ENCODE data around the gene TRPC4. TPM values are rescaled to one million over a fixed set of nuclear protein-coding genes. Genes with fewer than 3 reads are reported as not detected.

Gene TRPC4
- total RNA-seq, 4 donors from 2014 or later = 0.33 to 4.2 (median 0.46) TPM; not detected in 1

- Histone ChIP-seq H3K36me3 (no peaks in the 10 kb centered on the region), H3K27me3 (no peaks in the 10 kb centered on the region), H3K27ac (replicated peaks in 1 of 4) (no peak overlapping the region), H3K4me1 (peaks cover 0 to 9% (median 2%) of the 10 kb centered on the region in 4 donors), H3K9me3 (no peaks in the 10 kb centered on the region), H3K4me3 (no peak overlapping the region)
- TF ChIP-seq EP300 (IDR thresholded peaks at IDR 0.05) = no peak
- peak; percentile 23 to 48 (median 31) for TF ChIP-seq CTCF (IDR thresholded peaks at IDR 0.05)
- WGBS = 61% methylated on average over 5 of the region's 5 CpGs
- no peak for DNase-seq (ENCODE audit: extremely low spot score)
- intact Hi-C loops (cut with DNase I) = loop anchor here (10.0 kb wide), 2 partner anchors 488 to 528 kb away; no protein-coding TSS in a partner anchor
These were observed 266.7 kb downstream of the TRPC4 start for GRCh38 chr13:37602733-37603381.

GRCh38 chr13:37601648-37602440 lies 267.7 kb downstream of the TRPC4 start:
- no peak for DNase-seq (ENCODE audit: extremely low spot score)
- Histone ChIP-seq H3K27me3 (no peaks in the 10 kb centered on the region), H3K9me3 (no peaks in the 10 kb centered on the region), H3K4me3 (no peak overlapping the region), H3K4me1 (peaks cover 0 to 9% (median 2%) of the 10 kb centered on the region in 4 donors), H3K27ac (replicated peaks in 1 of 4) (no peak overlapping the region), H3K36me3 (no peaks in the 10 kb centered on the region)
- TF ChIP-seq POLR2AphosphoS5 (IDR thresholded peaks at IDR 0.05) (no peak), CTCF (IDR thresholded peaks at IDR 0.05) (no peak), EP300 (IDR thresholded peaks at IDR 0.05) (no peak), POLR2A (IDR thresholded peaks at IDR 0.05; ENCODE audit: low read depth) (no peak)
- intact Hi-C loops (cut with DNase I) = loop anchor here (10.0 kb wide), 2 partner anchors 487 to 527 kb away; no protein-coding TSS in a partner anchor
- WGBS = 74% methylated on average over 3 of the region's 3 CpGs

GRCh38 chr13:37599519-37599918 lies 270.1 kb downstream of the TRPC4 start:
- Histone ChIP-seq H3K4me3 (no peak overlapping the region), H3K27ac (replicated peaks in 1 of 4) (no peak overlapping the region), H3K4me1 (peaks cover 0 to 9% (median 2%) of the 10 kb centered on the region in 4 donors), H3K36me3 (no peaks in the 10 kb centered on the region), H3K9me3 (no peaks in the 10 kb centered on the region), H3K27me3 (no peaks in the 10 kb centered on the region)
- DNase-seq (ENCODE audit: extremely low spot score) = no peak
- TF ChIP-seq POLR2AphosphoS5 (IDR thresholded peaks at IDR 0.05) = no peak
- TF ChIP-seq EP300 (IDR thresholded peaks at IDR 0.05) = no peak
- TF ChIP-seq CTCF (IDR thresholded peaks at IDR 0.05) = no peak
- TF ChIP-seq POLR2A (IDR thresholded peaks at IDR 0.05; ENCODE audit: low read depth) = no peak
- WGBS = 79% methylated on average over 2 of the region's 2 CpGs
- intact Hi-C loops (cut with DNase I) = no loop called here

- TF ChIP-seq POLR2AphosphoS5 (IDR thresholded peaks at IDR 0.05) (peak in 1 of 2 donors; percentile 62), CTCF (IDR thresholded peaks at IDR 0.05) (no peak), EP300 (IDR thresholded peaks at IDR 0.05) (no peak), POLR2A (IDR thresholded peaks at IDR 0.05; ENCODE audit: low read depth) (no peak)
- intact Hi-C loops (cut with DNase I) = no loop called here
- H3K36me3 ChIP-seq = no peaks in the 10 kb centered on the region
- no peak within 1 kb of the TSS for H3K27ac ChIP-seq (replicated peaks in 1 of 4)
- 5% methylated on average over 6 of the region's 6 CpGs for WGBS
- no peak for DNase-seq (ENCODE audit: extremely low spot score)
- peaks cover 0 to 9% (median 2%) of the 10 kb centered on the region in 4 donors for H3K4me1 ChIP-seq
- no peaks in the 10 kb centered on the region for H3K9me3 ChIP-seq
- peak within 1 kb of the TSS in 3 of 4 donors; percentile 12 to 34 (median 23) for H3K4me3 ChIP-seq
- H3K27me3 ChIP-seq = no peaks in the 10 kb centered on the region
These were observed 271.0 kb downstream of the TRPC4 start, which contains the start of gene POSTN for GRCh38 chr13:37598597-37598996. TSS of gene POSTN (minus strand) at chr13:37598768. CDS start at chr13:37598726, 42 bp downstream.

Data from esophagus muscularis mucosa (tissue), 4 donors.